NT2/D1 (cell line): Measurements from ENCODE around the gene CASK.

Source experiments
- SUZ12 ChIP-seq: IDR thresholded peaks from 2 replicates; pipeline ENCODE4 v1.6.1; 2011; ENCODE audit not compliant: insufficient read length, insufficient read depth; ENCODE audit errors: extremely low read depth
- ZNF274 ChIP-seq: IDR thresholded peaks from 2 replicates; pipeline ENCODE4 v1.6.1; 2011; ENCODE audit warnings: mild to moderate bottlenecking, low read depth, low read length

- TF ChIP-seq SUZ12 = no peak
- TF ChIP-seq ZNF274 = no peak
These were observed 397.1 kb downstream of the CASK start for GRCh38 chrX:41526271-41526670.
